HCT116 (cell line): ENCODE measurements around the gene SRSF3. TPM values are rescaled to one million over a fixed set of nuclear protein-coding genes. Genes with fewer than 3 reads are reported as not detected.

Experiments used
- ATAC-seq: fragments of 200-7000 bp; cut with Tn5 transposase; 2 replicates; pipeline ENCODE4 v1.9.1; 2020; ENCODE audit warnings: mild to moderate bottlenecking, moderate library complexity
- BruUV-seq: library from RNA; stranded (reverse); fragments of 400-500 nt; replicated peaks from 2 replicates; lab custom pipeline; 2021; lab: Mats Ljungman, UMichigan
- CTCF ChIA-PET: fragments of 300-600 bp; sonication (Branson Sonifier 250); formaldehyde crosslinking; loops from one replicate; lab custom pipeline; 2021; ENCODE audit warnings: antibody characterized with exemption; lab: Charles Lee
- POLR2A ChIA-PET: fragments of 300-600, 350-600 bp; sonication (Branson Sonifier 250); formaldehyde crosslinking; loops from one replicate; lab custom pipeline; 2021; ENCODE audit warnings: antibody characterized with exemption; lab: Charles Lee
- RAD21 ChIA-PET, 2 experiments: fragments of 300-600 bp; sonication (Branson Sonifier 250); formaldehyde crosslinking; loops; one replicate each; lab custom pipeline; 2023; ENCODE audit warnings: low total read pairs in 2 of 2; ENCODE audit not compliant: uncharacterized antibody in 2 of 2, unreplicated experiment in 2 of 2, low non-redundant PET in 1 of 2; lab: Charles Lee
- DNase-seq: peaks from one replicate; pipeline ENCODE4 v3.0.0-alpha.2; 2010; ENCODE audit warnings: low read depth, low spot score
- H2AFZ ChIP-seq: fragments of 200-600 bp; shearing (Covaris generic), sonication (generic); 2 replicates; pipeline ENCODE4 v1.6.1; 2017; ENCODE audit warnings: low read depth, mixed run types, mixed read lengths, antibody characterized with exemption, low read length; ENCODE audit not compliant: poor library complexity, severe bottlenecking
- H3K27ac ChIP-seq: 2 replicates; pipeline ENCODE4 v1.5.1; 2012; ENCODE audit warnings: low read depth, low read length
- H3K27me3 ChIP-seq: fragments of 200-600 bp; sonication (generic); 2 replicates; pipeline ENCODE4 v1.6.1; 2016; ENCODE audit warnings: mixed run types, low read length, mixed read lengths; ENCODE audit not compliant: insufficient read depth
- H3K36me3 ChIP-seq, 2 experiments: fragments of 200-500 bp in 1 of 2; fragments of 200-600 bp in 1 of 2; sonication (Bioruptor generic) in 1 of 2; sonication (generic) in 1 of 2; 2 replicates each; pipeline versions ENCODE4 v1.5.1 to v1.6.1; 2014 to 2016; ENCODE audit warnings: low read length in 2 of 2, inconsistent platforms in 1 of 2, mixed read lengths in 1 of 2, mixed run types in 1 of 2; ENCODE audit not compliant: insufficient read depth in 2 of 2, control insufficient read depth in 1 of 2
- H3K4me1 ChIP-seq, 2 experiments: fragments of 200-600 bp in 1 of 2; sonication (generic) in 1 of 2; 2 replicates each; pipeline versions ENCODE4 v1.5.1 to v1.6.1; 2012 to 2017; ENCODE audit warnings: low read length in 2 of 2, inconsistent platforms in 1 of 2, mild to moderate bottlenecking in 1 of 2, mixed read lengths in 1 of 2, mixed run types in 1 of 2, moderate library complexity in 1 of 2; ENCODE audit not compliant: insufficient read depth in 2 of 2, control insufficient read depth in 1 of 2
- H3K4me2 ChIP-seq: fragments of 200-600 bp; sonication (generic); 2 replicates; pipeline ENCODE4 v1.6.1; 2017; ENCODE audit warnings: mixed run types, low read length, mixed read lengths
- H3K4me3 ChIP-seq, 2 experiments: fragments of 200-600 bp in 1 of 2; sonication (generic) in 1 of 2; replicated peaks in 1 of 2; 2 replicates each; pipeline ENCODE4 v1.5.1; 2011 to 2016; ENCODE audit warnings: low read length in 2 of 2, control low read depth in 1 of 2, low read depth in 1 of 2, mild to moderate bottlenecking in 1 of 2, mixed read lengths in 1 of 2, mixed run types in 1 of 2
- H3K79me2 ChIP-seq: fragments of 200-600 bp; sonication (generic); 2 replicates; pipeline ENCODE4 v1.6.1; 2017; ENCODE audit warnings: mild to moderate bottlenecking, mixed run types, low read length, moderate library complexity, mixed read lengths; ENCODE audit not compliant: insufficient read depth
- H3K9ac ChIP-seq: fragments of 200-600 bp; sonication (generic); 2 replicates; pipeline ENCODE4 v1.6.1; 2016; ENCODE audit warnings: low read length, mixed read lengths
- H3K9me2 ChIP-seq: fragments of 200-600 bp; sonication (generic), shearing (Covaris generic); 2 replicates; pipeline ENCODE4 v1.6.1; 2017; ENCODE audit warnings: mixed run types, mild to moderate bottlenecking, moderate library complexity; ENCODE audit not compliant: insufficient read depth
- H3K9me3 ChIP-seq, 2 experiments: fragments of 200-500 bp in 1 of 2; fragments of 200-600 bp in 1 of 2; sonication (Bioruptor generic) in 1 of 2; sonication (generic) in 1 of 2; 2 replicates each; pipeline ENCODE4 v1.6.1; 2014 to 2017; ENCODE audit warnings: low read length in 2 of 2, mixed read lengths in 2 of 2, inconsistent platforms in 1 of 2, low read depth in 1 of 2, mild to moderate bottlenecking in 1 of 2, mixed run types in 1 of 2, moderate library complexity in 1 of 2; ENCODE audit not compliant: control insufficient read depth in 1 of 2, insufficient read depth in 1 of 2
- H4K20me1 ChIP-seq: fragments of 200-600 bp; sonication (generic), shearing (Covaris generic); 2 replicates; pipeline ENCODE4 v1.6.1; 2017; ENCODE audit warnings: mixed run types, mild to moderate bottlenecking, moderate library complexity; ENCODE audit not compliant: insufficient read depth
- ATF3 ChIP-seq: IDR thresholded peaks from 2 replicates; pipeline ENCODE4 v1.6.1; 2012
- CBX3 ChIP-seq: IDR thresholded peaks from 2 replicates; pipeline ENCODE4 v1.6.1; 2012; ENCODE audit warnings: low read depth
- CTCF ChIP-seq, 3 experiments: fragments of 200-600 bp in 1 of 3; sonication (generic) in 1 of 3; IDR thresholded peaks in 2 of 3; conservative IDR thresholded peaks in 1 of 3; 2 replicates each; pipeline ENCODE4 v1.5.1; 2012 to 2017; ENCODE audit warnings: low read depth in 2 of 3, low read length in 2 of 3, antibody characterized with exemption in 1 of 3, borderline replicate concordance in 1 of 3, control low read depth in 1 of 3, mild to moderate bottlenecking in 1 of 3, mixed read lengths in 1 of 3, mixed run types in 1 of 3, moderate library complexity in 1 of 3; ENCODE audit not compliant: insufficient read depth in 1 of 3
- EGR1 ChIP-seq: IDR thresholded peaks from 2 replicates; pipeline ENCODE4 v1.6.1; 2012; ENCODE audit warnings: low read depth
- MAX ChIP-seq: IDR thresholded peaks from 2 replicates; pipeline ENCODE4 v1.6.1; 2012
- POLR2A ChIP-seq: IDR thresholded peaks from 2 replicates; pipeline ENCODE4 v1.7.0; 2011; ENCODE audit warnings: borderline replicate concordance; ENCODE audit not compliant: insufficient read depth, insufficient read length; ENCODE audit errors: extremely low read depth
- POLR2AphosphoS5 ChIP-seq: IDR thresholded peaks from 2 replicates; pipeline ENCODE4 v1.6.1; 2011; ENCODE audit warnings: mild to moderate bottlenecking, low read depth, low read length, moderate library complexity
- RAD21 ChIP-seq: IDR thresholded peaks from 2 replicates; pipeline ENCODE4 v1.6.1; 2012; ENCODE audit warnings: low read depth, mild to moderate bottlenecking
- SP1 ChIP-seq: IDR thresholded peaks from 2 replicates; pipeline ENCODE4 v1.6.1; 2012; ENCODE audit warnings: low read depth
- YY1 ChIP-seq: IDR thresholded peaks from 2 replicates; pipeline ENCODE4 v1.6.1; 2011; ENCODE audit warnings: low read length, low read depth, moderate library complexity, mild to moderate bottlenecking; ENCODE audit not compliant: insufficient replicate concordance; ENCODE audit errors: extremely low read depth
- intact Hi-C: fragments of 100-400 bp; cut with micrococcal nuclease; formaldehyde crosslinking; loops from 2 replicates; pipeline ENCODE4 v1.10.0; 2022
- total RNA-seq: library from RNA; stranded (reverse); gene quantifications from one replicate; pipeline ENCODE4 v1.2.1, GENCODE V29; 2021; ENCODE audit not compliant: unreplicated experiment

The SRSF3 gene
- total RNA-seq, 1 experiment from 2014 or later = 362 TPM

GRCh38 chr6:36622901-36623546 is 28.9 kb downstream of the SRSF3 start:
- RAD21 ChIA-PET = no interaction called here
- ATAC-seq (peak; percentile 41; the same call in 1 of the 2 replicates), DNase-seq (no peak)
- H3K27ac ChIP-seq = no peak overlapping the region
- peak overlapping the region; percentile 17; the same call in 1 of the 2 replicates for H3K4me2 ChIP-seq
- no peaks in the 10 kb centered on the region for H3K36me3 ChIP-seq
- H3K9me2 ChIP-seq = no peaks in the 10 kb centered on the region
- H3K4me1 ChIP-seq = peaks cover 0 to 11% of the 10 kb centered on the region in 2 experiments; a peak in 2 of 4 replicates
- H3K79me2 ChIP-seq = no peaks in the 10 kb centered on the region
- TF ChIP-seq EGR1 (no peak), RAD21 (no peak), CBX3 (no peak), POLR2AphosphoS5 (no peak), ATF3 (no peak), SP1 (no peak), CTCF (IDR thresholded peaks at IDR 0.05 in 2 of 3, conservative IDR thresholded peaks at IDR 0.05 in 1 of 3; ENCODE audit: borderline replicate concordance in 1 of 3, insufficient read depth in 1 of 3, low read depth in 2 of 3, low read length in 2 of 3) (no peak), POLR2A (no peak), MAX (no peak), YY1 (no peak)
- no peak overlapping the region for H3K4me3 ChIP-seq
- CTCF ChIA-PET = interaction anchor here (0.9 kb wide), 1 partner anchor 102 kb away, joined by 3 read pairs; no protein-coding TSS in a partner anchor
- H3K9ac ChIP-seq = no peak overlapping the region
- no peaks in the 10 kb centered on the region for H4K20me1 ChIP-seq
- no peak overlapping the region for H2AFZ ChIP-seq
- BruUV-seq = no TSS peak
- no peaks in the 10 kb centered on the region for H3K27me3 ChIP-seq
- POLR2A ChIA-PET = interaction anchor here (0.6 kb wide), 1 partner anchor 55 kb away, joined by 3 read pairs; the partner anchor contains the start of gene CDKN1A
- H3K9me3 ChIP-seq = no peaks in the 10 kb centered on the region
- intact Hi-C loops = loop anchor here (1.0 to 2.0 kb wide), 3 partner anchors 57 to 136 kb away; no protein-coding TSS in a partner anchor
